HG03064 (cell line): ENCODE data around the gene ZNF804B.
"Not testable (repeated sequence)": the region's sequence is repeated elsewhere in the genome, so short reads cannot be mapped to it uniquely, and the experiment has no call there.

ENCODE experiments used
- ATAC-seq: cut with Tn5 transposase; IDR thresholded peaks from one replicate; pipeline ENCODE4 v1.9.1; 2021; ENCODE audit warnings: low read depth; ENCODE audit not compliant: unreplicated experiment

ZNF804B gene

GRCh38 chr7:89072081-89072480, 312.6 kb downstream of the ZNF804B start:
- ATAC-seq: no peak

- no peak for ATAC-seq
Measured at GRCh38 chr7:89073776-89074175, 314.3 kb downstream of the ZNF804B start.

- no peak for ATAC-seq
Measured at GRCh38 chr7:89077992-89078391, 318.5 kb downstream of the ZNF804B start.

- ATAC-seq: no peak
Measured at GRCh38 chr7:89085580-89085979, 326.1 kb downstream of the ZNF804B start.

- ATAC-seq: no peak
Measured at GRCh38 chr7:89091550-89091949, 332.1 kb downstream of the ZNF804B start.

- ATAC-seq: no peak
Measured at GRCh38 chr7:89094269-89094668, 334.8 kb downstream of the ZNF804B start.

- no peak for ATAC-seq
Measured at GRCh38 chr7:89103564-89103963, 344.1 kb downstream of the ZNF804B start.

GRCh38 chr7:89104748-89105685, 345.5 kb downstream of the ZNF804B start:
- no peak for ATAC-seq

- no peak for ATAC-seq
Measured at GRCh38 chr7:89123871-89124270, 364.4 kb downstream of the ZNF804B start.

GRCh38 chr7:89129600-89130375, 370.3 kb downstream of the ZNF804B start:
- no peak for ATAC-seq

GRCh38 chr7:89133357-89133756, 373.9 kb downstream of the ZNF804B start:
- ATAC-seq: no peak

- no peak for ATAC-seq
Measured at GRCh38 chr7:89133819-89134218, 374.3 kb downstream of the ZNF804B start.

GRCh38 chr7:89145801-89146200, 386.3 kb downstream of the ZNF804B start:
- no peak for ATAC-seq

GRCh38 chr7:89160107-89160506, 400.6 kb downstream of the ZNF804B start:
- ATAC-seq: no peak

- ATAC-seq: no peak
Measured at GRCh38 chr7:89165421-89165820, 405.9 kb downstream of the ZNF804B start.

- no peak for ATAC-seq
Measured at GRCh38 chr7:89170628-89171027, 411.1 kb downstream of the ZNF804B start.

- no peak for ATAC-seq
Measured at GRCh38 chr7:89182116-89182515, 422.6 kb downstream of the ZNF804B start.

- ATAC-seq: no peak
Measured at GRCh38 chr7:89183712-89184111, 424.2 kb downstream of the ZNF804B start.

- ATAC-seq: no peak
Measured at GRCh38 chr7:89200758-89201157, 441.3 kb downstream of the ZNF804B start.

- no peak for ATAC-seq
Measured at GRCh38 chr7:89223900-89224395, 464.4 kb downstream of the ZNF804B start.

GRCh38 chr7:89228688-89229171, 469.2 kb downstream of the ZNF804B start:
- not testable (repeated sequence) for ATAC-seq
